SK-N-SH (cell line): ENCODE results near the gene GPC5. TPM values are rescaled to one million over a fixed set of nuclear protein-coding genes. Genes with fewer than 3 reads are reported as not detected.

Experiments
- CTCF ChIA-PET: fragments of 300-600, 350-600 bp; formaldehyde crosslinking; extraction: SDS; loops from one replicate; lab custom pipeline; 2021; lab: Yijun Ruan, JAX
- POLR2A ChIA-PET: fragments of 350-600 bp; sonication (Branson Sonifier 250); formaldehyde crosslinking; extraction: SDS; loops from one replicate; lab custom pipeline; 2020; ENCODE audit warnings: antibody characterized with exemption, inconsistent platforms; lab: Yijun Ruan, JAX
- DNase-seq: peaks from one replicate; pipeline ENCODE4 v3.0.0; 2012
- H2AFZ ChIP-seq: fragments of 200-600 bp; sonication (generic); 2 replicates; pipeline ENCODE4 v1.8.1; 2016; ENCODE audit warnings: antibody characterized with exemption, mild to moderate bottlenecking, low read depth
- H3F3A ChIP-seq: fragments of 200-600 bp; sonication (generic); replicated peaks from 2 replicates; pipeline ENCODE3; 2016; ENCODE audit warnings: antibody characterized with exemption, mild to moderate bottlenecking; ENCODE audit not compliant: insufficient read depth
- H3K27ac ChIP-seq, 2 experiments: fragments of 200-500 bp in 1 of 2; fragments of 200-600 bp in 1 of 2; sonication (Bioruptor generic) in 1 of 2; sonication (generic), shearing (Covaris generic) in 1 of 2; 2 replicates each; pipeline versions ENCODE4 v1.5.1 to v1.6.1; 2014 to 2016; ENCODE audit warnings: low read depth in 2 of 2, inconsistent platforms in 1 of 2, low read length in 1 of 2, mild to moderate bottlenecking in 1 of 2, mixed read lengths in 1 of 2
- H3K27me3 ChIP-seq: fragments of 200-600 bp; sonication (generic), shearing (Covaris generic); 2 replicates; pipeline ENCODE4 v1.6.1; 2016; ENCODE audit warnings: mixed run types; ENCODE audit not compliant: insufficient read depth
- H3K36me3 ChIP-seq, 2 experiments: fragments of 200-500 bp in 1 of 2; fragments of 200-600 bp in 1 of 2; sonication (Bioruptor generic) in 1 of 2; sonication (generic) in 1 of 2; replicated peaks in 1 of 2; 2 replicates each; pipeline versions ENCODE3 to v1.5.1; 2014 to 2016; ENCODE audit warnings: low read length in 1 of 2, mild to moderate bottlenecking in 1 of 2; ENCODE audit not compliant: insufficient read depth in 2 of 2, control insufficient read depth in 1 of 2
- H3K4me1 ChIP-seq, 2 experiments: fragments of 200-500 bp in 1 of 2; fragments of 200-600 bp in 1 of 2; sonication (Bioruptor generic) in 1 of 2; sonication (generic), shearing (Covaris generic) in 1 of 2; 2 replicates each; pipeline versions ENCODE4 v1.5.1 to v1.6.1; 2014 to 2016; ENCODE audit warnings: low read depth in 1 of 2, low read length in 1 of 2, mixed run types in 1 of 2; ENCODE audit not compliant: insufficient read depth in 2 of 2, control insufficient read depth in 1 of 2
- H3K4me2 ChIP-seq: fragments of 200-600 bp; sonication (generic), shearing (Covaris generic); 2 replicates; pipeline ENCODE4 v1.6.1; 2017; ENCODE audit warnings: mixed run types
- H3K4me3 ChIP-seq, 2 experiments: fragments of 200-500 bp in 1 of 2; fragments of 200-600 bp in 1 of 2; sonication (Bioruptor generic) in 1 of 2; sonication (generic), shearing (Covaris generic) in 1 of 2; 2 replicates each; pipeline versions ENCODE4 v1.5.1 to v1.8.1; 2014 to 2016; ENCODE audit warnings: low read depth in 2 of 2, inconsistent platforms in 1 of 2, low read length in 1 of 2, mild to moderate bottlenecking in 1 of 2, mixed read lengths in 1 of 2, moderate library complexity in 1 of 2
- H3K79me2 ChIP-seq: fragments of 200-600 bp; sonication (generic); 2 replicates; pipeline ENCODE4 v1.8.1; 2017; ENCODE audit warnings: mild to moderate bottlenecking; ENCODE audit not compliant: insufficient read depth
- H3K9ac ChIP-seq: fragments of 200-600 bp; sonication (generic); 2 replicates; pipeline ENCODE4 v1.6.1; 2017; ENCODE audit warnings: mixed run types
- H3K9me2 ChIP-seq: fragments of 200-600 bp; sonication (generic); 2 replicates; pipeline ENCODE4 v1.6.1; 2017; ENCODE audit warnings: mixed run types
- H3K9me3 ChIP-seq: fragments of 200-600 bp; sonication (generic); 2 replicates; pipeline ENCODE4 v1.6.1; 2017; ENCODE audit warnings: mixed run types, mild to moderate bottlenecking, moderate library complexity
- H4K20me1 ChIP-seq: fragments of 200-600 bp; sonication (generic); 2 replicates; pipeline ENCODE4 v1.6.1; 2017; ENCODE audit warnings: mild to moderate bottlenecking, mixed run types; ENCODE audit not compliant: insufficient read depth
- CHD2 ChIP-seq: fragments of 150-350 bp; IDR thresholded peaks from 2 replicates; pipeline ENCODE4 v1.6.1; 2018; ENCODE audit warnings: low read length; ENCODE audit not compliant: partially characterized antibody
- ELF1 ChIP-seq: IDR thresholded peaks from 2 replicates; pipeline ENCODE4 v1.4.0; 2012
- EZH2phosphoT487 ChIP-seq: fragments of 200-600 bp; sonication (generic); IDR thresholded peaks from 2 replicates; pipeline ENCODE4 v1.6.1; 2017; ENCODE audit warnings: low read depth, mixed run types, mild to moderate bottlenecking, antibody characterized with exemption, moderate library complexity, borderline replicate concordance
- FOSL2 ChIP-seq: IDR thresholded peaks from 2 replicates; pipeline ENCODE4 v1.4.0; 2012; ENCODE audit warnings: low read depth, mild to moderate bottlenecking, moderate library complexity, borderline replicate concordance
- FOXJ3 ChIP-seq: sonication (generic); formaldehyde crosslinking; IDR thresholded peaks from 2 replicates; pipeline ENCODE4 v1.5.1; 2020; ENCODE audit warnings: mild to moderate bottlenecking, missing genetic modification reagents
- GATA2 ChIP-seq: sonication (generic); formaldehyde crosslinking; IDR thresholded peaks from 2 replicates; pipeline ENCODE4 v1.5.0; 2020; ENCODE audit warnings: mild to moderate bottlenecking, missing genetic modification reagents
- IRF3 ChIP-seq: fragments of 150-350 bp; IDR thresholded peaks from 2 replicates; pipeline ENCODE4 v1.6.1; 2016; ENCODE audit warnings: mild to moderate bottlenecking, low read depth, low read length
- JUND ChIP-seq: IDR thresholded peaks from 2 replicates; pipeline ENCODE4 v1.4.0; 2012
- MAX ChIP-seq: IDR thresholded peaks from 2 replicates; pipeline ENCODE4 v1.4.0; 2012; ENCODE audit warnings: low read depth
- MEF2A ChIP-seq: IDR thresholded peaks from 2 replicates; pipeline ENCODE4 v1.4.0; 2012; ENCODE audit warnings: low read depth, borderline replicate concordance
- NFIC ChIP-seq: IDR thresholded peaks from 2 replicates; pipeline ENCODE4 v1.4.0; 2012; ENCODE audit warnings: borderline replicate concordance
- NRF1 ChIP-seq: IDR thresholded peaks from 2 replicates; pipeline ENCODE4 v1.6.1; 2012; ENCODE audit warnings: low read depth, mild to moderate bottlenecking, low read length
- POLR2AphosphoS5 ChIP-seq: IDR thresholded peaks from 2 replicates; pipeline ENCODE4 v1.6.1; 2012; ENCODE audit warnings: low read depth, low read length
- RAD21 ChIP-seq: IDR thresholded peaks from 2 replicates; pipeline ENCODE4 v1.6.1; 2012; ENCODE audit warnings: mild to moderate bottlenecking, low read length
- RCOR1 ChIP-seq: fragments of 150-350 bp; IDR thresholded peaks from 2 replicates; pipeline ENCODE4 v1.6.1; 2017; ENCODE audit warnings: antibody characterized with exemption, low read length
- REST ChIP-seq: IDR thresholded peaks from 2 replicates; pipeline ENCODE4 v1.6.1; 2012; ENCODE audit warnings: mild to moderate bottlenecking, low read depth, low read length, moderate library complexity
- RFX5 ChIP-seq: IDR thresholded peaks from 2 replicates; pipeline ENCODE4 v1.6.1; 2012; ENCODE audit warnings: mild to moderate bottlenecking, improper control_type of control experiment, low read length
- SMC3 ChIP-seq: IDR thresholded peaks from 2 replicates; pipeline ENCODE4 v1.6.1; 2012; ENCODE audit warnings: low read depth, low read length, improper control_type of control experiment
- TAF1 ChIP-seq: IDR thresholded peaks from 2 replicates; pipeline ENCODE4 v1.6.1; 2012; ENCODE audit warnings: low read depth, mild to moderate bottlenecking, low read length, moderate library complexity, borderline replicate concordance
- TEAD4 ChIP-seq: IDR thresholded peaks from 2 replicates; pipeline ENCODE4 v1.4.0; 2012; ENCODE audit warnings: mild to moderate bottlenecking, borderline replicate concordance; ENCODE audit not compliant: insufficient read depth
- USF1 ChIP-seq: IDR thresholded peaks from 2 replicates; pipeline ENCODE4 v1.4.0; 2012; ENCODE audit warnings: low read depth, borderline replicate concordance
- YY1 ChIP-seq: IDR thresholded peaks from 2 replicates; pipeline ENCODE4 v1.4.0; 2012; ENCODE audit warnings: low read depth, mild to moderate bottlenecking
- ZBTB33 ChIP-seq: IDR thresholded peaks from 2 replicates; pipeline ENCODE4 v1.4.0; 2012; ENCODE audit warnings: low read depth, borderline replicate concordance
- WGBS: methylation state at CpG from one replicate; pipeline ENCODE4 v1.1.6; 2017; ENCODE audit warnings: low lambda C conversion rate; 5-methylcytosine and 5-hydroxymethylcytosine counted together
- polyA plus RNA-seq, 3 experiments: library from polyadenylated mRNA; depleted of rRNA; stranded (reverse); fragments of >200 nt; gene quantifications; 2 replicates each; pipeline ENCODE4 v1.2.3, GENCODE V29; 2012

Gene GPC5
- polyA plus RNA-seq, 1 of the 3 experiments (the other 2 are of a cell fraction), result 0.03 TPM

GRCh38 chr13:92575777-92576176 lies 1177.4 kb downstream of the GPC5 start (continued):
- TF ChIP-seq REST (no peak), TEAD4 (no peak), IRF3 (no peak), GATA2 (no peak)

GRCh38 chr13:92578358-92578757 lies 1179.9 kb downstream of the GPC5 start:
- Histone ChIP-seq H3K4me3 (no peak overlapping the region), H3K9me2 (no peaks in the 10 kb centered on the region), H4K20me1 (no peaks in the 10 kb centered on the region), H3K27me3 (no peaks in the 10 kb centered on the region), H2AFZ (no peak overlapping the region), H3F3A (no peaks in the 10 kb centered on the region), H3K9ac (no peak overlapping the region), H3K36me3 (no peaks in the 10 kb centered on the region), H3K9me3 (no peaks in the 10 kb centered on the region), H3K4me1 (no peaks in the 10 kb centered on the region), H3K4me2 (no peak overlapping the region), H3K79me2 (no peaks in the 10 kb centered on the region), H3K27ac (no peak overlapping the region)
- CTCF ChIA-PET, result interaction anchor here (1.2 kb wide), 1 partner anchor 25 kb away, joined by 3 read pairs; no protein-coding TSS in a partner anchor
- TF ChIP-seq RAD21 (no peak), MAX (no peak), NFIC (no peak), CHD2 (no peak), TAF1 (no peak), RFX5 (no peak), TEAD4 (no peak), FOXJ3 (CRISPR knock-in tag) (no peak), FOSL2 (no peak), ZBTB33 (no peak), MEF2A (no peak), POLR2AphosphoS5 (no peak), USF1 (no peak), NRF1 (no peak), RCOR1 (no peak), SMC3 (no peak), JUND (no peak), ELF1 (no peak), EZH2phosphoT487 (no peak), YY1 (no peak)
- DNase-seq, result no peak
- 75% methylated on average over 6 of the region's 6 CpGs for WGBS
- POLR2A ChIA-PET, result no interaction called here
